Activated CD4-positive, alpha-beta T cell treated with anti-CD3 and anti-CD28 coated beads for 4 hours (primary cell): ENCODE data around the gene GABRR2.
"Not testable (repeated sequence)": the region's sequence is repeated elsewhere in the genome, so short reads cannot be mapped to it uniquely, and the experiment has no call there.

Experiments
- DNase-seq, 2 donors: peaks; one replicate each; pipeline ENCODE4 v3.0.0-alpha.2; 2020

GABRR2 gene

GRCh38 chr6:89323511-89323971, 8.4 kb upstream of the GABRR2 start:
- DNase-seq: no peak

- no peak for DNase-seq
These were observed 6.3 kb upstream of the GABRR2 start for GRCh38 chr6:89321131-89321970.

GRCh38 chr6:89320012-89320559, 5.0 kb upstream of the GABRR2 start:
- DNase-seq: no peak

GRCh38 chr6:89317067-89317466, 2.0 kb upstream of the GABRR2 start:
- DNase-seq: no peak

GRCh38 chr6:89314692-89315091, 407 bp downstream of the GABRR2 start:
- DNase-seq: no peak

GRCh38 chr6:89313006-89313405, 2.1 kb downstream of the GABRR2 start:
- no peak for DNase-seq

GRCh38 chr6:89311853-89312531, 3.1 kb downstream of the GABRR2 start:
- DNase-seq: no peak

GRCh38 chr6:89311530-89311852, 3.6 kb downstream of the GABRR2 start:
- DNase-seq: no peak

- no peak for DNase-seq
These were observed 4.2 kb downstream of the GABRR2 start for GRCh38 chr6:89310929-89311328.

- DNase-seq: no peak
These were observed 6.3 kb downstream of the GABRR2 start for GRCh38 chr6:89308525-89309395.

GRCh38 chr6:89304517-89304916, 10.6 kb downstream of the GABRR2 start:
- not testable (repeated sequence) for DNase-seq

- no peak for DNase-seq
These were observed 12.2 kb downstream of the GABRR2 start for GRCh38 chr6:89302936-89303335.

GRCh38 chr6:89302195-89302770, 12.8 kb downstream of the GABRR2 start:
- DNase-seq: no peak

GRCh38 chr6:89301586-89302194, 13.4 kb downstream of the GABRR2 start:
- DNase-seq: no peak

GRCh38 chr6:89299466-89299850, 15.6 kb downstream of the GABRR2 start:
- DNase-seq: no peak

GRCh38 chr6:89298680-89299465, 16.2 kb downstream of the GABRR2 start:
- DNase-seq: peak in 1 of 2 donors; percentile 54

GRCh38 chr6:89297695-89298351, 17.3 kb downstream of the GABRR2 start:
- DNase-seq: peak; percentile 66 to 68

- no peak for DNase-seq
These were observed 19.1 kb downstream of the GABRR2 start for GRCh38 chr6:89295981-89296380.

GRCh38 chr6:89295116-89295515, 20.0 kb downstream of the GABRR2 start:
- DNase-seq: not testable (repeated sequence)

GRCh38 chr6:89291256-89291819, 23.8 kb downstream of the GABRR2 start:
- no peak for DNase-seq
